NCI-H748 (cell line): ENCODE measurements around the gene COMT.
"Not testable (repeated sequence)": the region's sequence is repeated elsewhere in the genome, so short reads cannot be mapped to it uniquely, and the experiment has no call there.

Source experiments
- DNase-seq: peaks from one replicate; lab custom pipeline; 2025; ENCODE audit not compliant: unreplicated experiment; lab: John Stamatoyannopoulos, UW

The COMT gene

GRCh38 chr22:19941365-19942082 lies at the start of gene COMT, which contains the start of gene TXNRD2:
COMT (plus strand) TSS chr22:19941772; CDS start chr22:19962527, 20,755 bp downstream.
TXNRD2 (minus strand) TSS chr22:19941818; CDS start chr22:19941803, 15 bp downstream.
- peak; percentile 64 for DNase-seq

- DNase-seq: peak; percentile 80
Observed at GRCh38 chr22:19892257-19892879, 49.2 kb upstream of the COMT start.

- no peak for DNase-seq
Observed at GRCh38 chr22:19892925-19893324, 48.6 kb upstream of the COMT start.

- no peak for DNase-seq
Observed at GRCh38 chr22:19893363-19893762, 48.2 kb upstream of the COMT start.

- no peak for DNase-seq
Observed at GRCh38 chr22:19895160-19895849, 46.3 kb upstream of the COMT start.

- DNase-seq: no peak
Observed at GRCh38 chr22:19896665-19897355, 44.8 kb upstream of the COMT start.

- no peak for DNase-seq
Observed at GRCh38 chr22:19897726-19898125, 43.8 kb upstream of the COMT start.

GRCh38 chr22:19898145-19898544 lies 43.4 kb upstream of the COMT start:
- no peak for DNase-seq

GRCh38 chr22:19898831-19899567 lies 42.6 kb upstream of the COMT start:
- DNase-seq: no peak

GRCh38 chr22:19900707-19901436 lies 40.7 kb upstream of the COMT start:
- DNase-seq: no peak

GRCh38 chr22:19901577-19902244 lies 39.9 kb upstream of the COMT start:
- no peak for DNase-seq

GRCh38 chr22:19902245-19902715 lies 39.3 kb upstream of the COMT start:
- peak; percentile 18 for DNase-seq

GRCh38 chr22:19903031-19903430 lies 38.5 kb upstream of the COMT start:
- DNase-seq: no peak

- no peak for DNase-seq
Observed at GRCh38 chr22:19903513-19903912, 38.1 kb upstream of the COMT start.

- no peak for DNase-seq
Observed at GRCh38 chr22:19904174-19904856, 37.3 kb upstream of the COMT start.

GRCh38 chr22:19904935-19905334 lies 36.6 kb upstream of the COMT start:
- DNase-seq: no peak

GRCh38 chr22:19905347-19906276 lies 36.0 kb upstream of the COMT start:
- no peak for DNase-seq

- not testable (repeated sequence) for DNase-seq
Observed at GRCh38 chr22:19906864-19907263, 34.7 kb upstream of the COMT start.
